GM12874 (cell line): ENCODE data around the gene EYA3.

Source experiments
- TF ChIP-seq, protein P1 (sequence below): IDR thresholded peaks from 2 replicates; pipeline ENCODE4 v1.5.1; 2011; ENCODE audit warnings: low read depth, mild to moderate bottlenecking, control low read depth, low read length, moderate library complexity; ENCODE audit not compliant: insufficient read depth

Gene EYA3

DNA sequence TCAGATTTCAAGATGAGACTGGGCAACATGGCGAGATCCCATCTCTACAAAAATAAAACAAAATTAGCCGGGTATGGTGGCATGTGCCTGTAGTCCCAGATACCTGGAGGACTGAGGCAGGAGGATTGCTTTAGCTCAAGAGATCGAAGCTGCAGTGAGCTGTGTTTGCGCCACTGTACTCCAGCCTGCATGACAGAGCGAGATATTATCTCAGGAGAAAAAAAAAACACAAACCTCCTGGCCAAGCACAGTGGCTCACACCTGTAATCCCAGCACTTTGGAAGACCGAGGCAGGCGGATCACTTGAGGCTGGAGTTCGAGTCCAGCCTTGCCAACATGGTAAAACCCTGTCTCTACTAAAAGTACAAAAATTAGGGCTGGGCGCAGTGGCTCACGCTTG lies 85.8 kb downstream of the EYA3 start:
- TF ChIP-seq, protein P1, sequence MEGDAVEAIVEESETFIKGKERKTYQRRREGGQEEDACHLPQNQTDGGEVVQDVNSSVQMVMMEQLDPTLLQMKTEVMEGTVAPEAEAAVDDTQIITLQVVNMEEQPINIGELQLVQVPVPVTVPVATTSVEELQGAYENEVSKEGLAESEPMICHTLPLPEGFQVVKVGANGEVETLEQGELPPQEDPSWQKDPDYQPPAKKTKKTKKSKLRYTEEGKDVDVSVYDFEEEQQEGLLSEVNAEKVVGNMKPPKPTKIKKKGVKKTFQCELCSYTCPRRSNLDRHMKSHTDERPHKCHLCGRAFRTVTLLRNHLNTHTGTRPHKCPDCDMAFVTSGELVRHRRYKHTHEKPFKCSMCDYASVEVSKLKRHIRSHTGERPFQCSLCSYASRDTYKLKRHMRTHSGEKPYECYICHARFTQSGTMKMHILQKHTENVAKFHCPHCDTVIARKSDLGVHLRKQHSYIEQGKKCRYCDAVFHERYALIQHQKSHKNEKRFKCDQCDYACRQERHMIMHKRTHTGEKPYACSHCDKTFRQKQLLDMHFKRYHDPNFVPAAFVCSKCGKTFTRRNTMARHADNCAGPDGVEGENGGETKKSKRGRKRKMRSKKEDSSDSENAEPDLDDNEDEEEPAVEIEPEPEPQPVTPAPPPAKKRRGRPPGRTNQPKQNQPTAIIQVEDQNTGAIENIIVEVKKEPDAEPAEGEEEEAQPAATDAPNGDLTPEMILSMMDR = no peak

DNA sequence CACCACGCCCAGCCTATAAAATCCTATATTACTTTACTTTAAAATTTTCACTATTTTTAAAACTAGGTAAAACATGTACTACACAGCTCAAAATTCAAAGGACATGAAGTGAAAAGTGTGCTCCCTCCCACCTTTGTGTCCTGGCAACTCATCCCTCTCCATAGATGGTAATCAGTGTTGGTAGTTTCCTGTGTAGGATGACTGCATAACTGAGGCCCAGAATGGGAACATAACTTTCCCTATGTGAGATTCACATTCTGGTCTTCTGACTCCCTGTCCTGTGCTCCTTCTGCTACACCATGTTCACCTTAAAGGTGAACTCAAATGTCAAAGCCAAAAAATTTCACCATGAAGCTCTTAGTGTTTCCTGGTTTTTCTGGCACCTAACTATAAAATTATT lies 89.4 kb downstream of the EYA3 start:
- TF ChIP-seq, protein P1 = no peak

DNA sequence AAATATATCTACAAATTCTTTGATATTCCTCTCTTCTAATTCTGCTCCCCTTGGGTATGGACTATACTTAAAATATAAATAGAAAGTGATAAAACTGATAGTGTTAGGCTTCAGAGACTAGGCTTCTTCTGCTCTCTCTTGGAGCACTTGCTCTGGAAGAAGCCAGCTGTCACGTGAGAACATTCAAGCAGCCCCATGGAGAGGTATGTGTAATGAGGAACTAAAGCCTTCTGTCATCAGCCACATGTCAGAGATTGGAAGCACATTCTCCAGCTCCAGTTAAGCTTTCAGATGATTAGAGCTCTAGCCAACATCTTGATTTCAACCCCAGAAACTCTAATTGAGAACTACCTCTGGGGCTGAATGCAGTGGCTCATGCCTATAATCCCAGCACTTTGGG lies 94.3 kb downstream of the EYA3 start:
- TF ChIP-seq, protein P1 = no peak

DNA sequence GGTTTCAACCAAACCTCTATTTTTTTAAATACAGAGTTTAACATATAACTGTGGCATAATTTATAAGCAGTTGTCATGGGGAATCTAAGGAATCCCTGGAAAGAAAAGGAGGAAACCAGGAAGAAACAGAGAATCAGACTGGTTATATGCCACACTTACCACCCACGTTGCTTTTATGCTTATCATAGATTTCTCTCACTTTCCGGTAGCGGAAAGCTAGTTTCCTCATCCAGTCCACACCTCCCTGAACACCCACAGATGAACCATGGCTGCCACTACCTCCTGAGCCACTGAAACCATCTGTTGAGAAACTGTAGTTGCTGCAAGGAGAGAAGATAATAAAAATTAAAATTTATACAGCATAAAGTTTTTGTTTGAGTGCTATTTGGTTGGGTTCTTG lies 95.2 kb downstream of the EYA3 start:
- TF ChIP-seq, protein P1 = no peak

DNA sequence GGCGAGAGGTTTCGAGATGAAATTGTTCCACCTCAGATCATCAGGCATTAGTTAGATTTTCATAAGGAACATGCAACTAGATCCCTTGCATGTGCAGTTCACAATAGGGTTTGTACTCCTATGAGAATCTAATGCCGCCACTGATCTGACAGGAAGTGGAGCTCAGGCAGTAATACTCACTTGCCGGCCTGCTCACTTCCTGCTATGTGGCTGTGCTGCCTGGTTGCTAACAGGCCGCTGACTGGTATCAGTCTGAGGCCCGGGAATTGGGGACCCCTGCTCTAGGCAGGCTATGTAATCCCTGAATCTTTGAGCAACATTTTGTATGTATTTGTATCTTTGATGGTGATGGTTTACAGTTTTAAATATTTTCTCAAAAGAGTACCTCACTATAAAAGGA lies 96.1 kb downstream of the EYA3 start:
- TF ChIP-seq, protein P1 = no peak

DNA sequence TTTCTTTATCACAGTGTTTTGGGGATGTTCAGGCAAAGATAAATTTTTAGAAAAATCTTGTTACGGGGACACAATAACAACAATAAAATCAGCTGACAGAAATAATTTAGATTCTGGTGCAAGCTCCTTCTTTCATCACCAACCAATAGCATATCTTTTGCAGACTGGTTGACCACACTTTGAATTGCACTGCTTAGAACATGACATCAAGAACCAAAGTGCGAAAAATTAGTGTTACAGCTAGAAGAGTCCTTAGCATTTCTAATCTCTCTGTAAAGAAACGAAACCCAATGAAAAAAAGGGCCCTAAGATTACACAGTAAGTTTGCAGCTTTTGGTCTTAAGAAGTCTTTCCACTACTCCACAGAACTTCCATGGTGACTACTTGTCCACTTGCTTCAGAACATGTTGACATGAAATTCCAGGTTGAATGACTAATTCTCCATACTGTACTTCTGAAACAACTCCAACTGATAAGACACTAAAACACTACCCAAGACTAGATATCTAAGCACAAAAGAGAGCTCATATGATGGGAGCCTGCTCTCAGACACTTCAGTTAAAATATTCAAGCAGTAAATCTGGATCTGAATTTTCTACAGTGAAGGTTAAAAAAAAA lies 97.4 kb downstream of the EYA3 start:
- TF ChIP-seq, protein P1 = no peak

DNA sequence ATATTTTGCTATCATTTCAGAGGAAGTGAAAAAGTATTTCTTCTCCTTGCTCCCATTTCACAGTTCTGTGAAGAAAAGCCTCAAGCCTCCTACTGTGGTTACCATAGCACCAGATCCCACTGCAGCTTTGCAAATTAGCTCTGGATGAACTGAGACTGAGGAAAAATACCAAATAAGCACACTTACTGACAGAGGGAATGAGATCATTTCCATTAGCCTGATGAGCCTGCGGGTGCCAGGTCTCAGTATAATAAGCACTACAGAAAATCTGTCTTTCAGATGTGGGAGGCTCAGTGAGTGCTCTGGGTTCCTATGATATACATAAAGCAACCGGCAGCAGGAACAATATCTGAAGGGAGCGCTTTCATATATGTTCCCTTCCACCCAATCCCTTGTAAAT lies 107.3 kb downstream of the EYA3 start:
- TF ChIP-seq, protein P1 = no peak
